Measurements from ENCODE around the gene DNAH10. TPM values are rescaled to one million over a fixed set of nuclear protein-coding genes. Genes with fewer than 3 reads are reported as not detected.

The DNAH10 gene
- total and polyA plus RNA-seq, 9 donors: 0.05 to 20.2 (median 0.72) TPM

- Histone ChIP-seq H3K9me3 (no peaks in the 10 kb centered on the region), H3K27me3 (no peaks in the 10 kb centered on the region)
- WGBS, 3 donors: 87% methylated on average over 10 of the region's 10 CpGs
These were observed 67.5 kb downstream of the DNAH10 start for GRCh38 chr12:123829561-123829960.

GRCh38 chr12:123830675-123831074, 68.6 kb downstream of the DNAH10 start:
- Histone ChIP-seq H3K27ac (no peak overlapping the region), H3K9me3 (no peaks in the 10 kb centered on the region), H3K36me3 (no peaks in the 10 kb centered on the region), H3K4me1 (ENCODE audit: insufficient read depth) (no peaks in the 10 kb centered on the region), H3K27me3 (no peaks in the 10 kb centered on the region), H3K4me3 (no peak overlapping the region)
- intact Hi-C loops (cut with DNase I): no loop called here
- no peak for DNase-seq
- TF ChIP-seq POLR2A (IDR thresholded peaks at IDR 0.05) (no peak), CTCF (IDR thresholded peaks at IDR 0.05) (no peak), EP300 (IDR thresholded peaks at IDR 0.05) (no peak)
- WGBS, 3 donors: 84 to 89% (median 88%) methylated on average over 2 of the region's 2 CpGs

More at GRCh38 chr12:123829561-123829960, 67.5 kb downstream of the DNAH10 start:
- TF ChIP-seq CTCF (IDR thresholded peaks at IDR 0.05): no peak
- no peak for TF ChIP-seq POLR2A (IDR thresholded peaks at IDR 0.05)
- TF ChIP-seq EP300 (IDR thresholded peaks at IDR 0.05): no peak
- H3K4me3 ChIP-seq: no peak overlapping the region
- intact Hi-C loops (cut with DNase I): no loop called here
- H3K36me3 ChIP-seq: no peaks in the 10 kb centered on the region
- DNase-seq: no peak
- no peak overlapping the region for H3K27ac ChIP-seq
- H3K4me1 ChIP-seq (ENCODE audit: insufficient read depth): no peaks in the 10 kb centered on the region

GRCh38 chr12:123832052-123832451, 70.0 kb downstream of the DNAH10 start:
- no peaks in the 10 kb centered on the region for H3K36me3 ChIP-seq
- no peak overlapping the region for H3K27ac ChIP-seq
- TF ChIP-seq EP300 (IDR thresholded peaks at IDR 0.05) (no peak), CTCF (IDR thresholded peaks at IDR 0.05) (no peak), POLR2A (IDR thresholded peaks at IDR 0.05) (no peak)
- no peaks in the 10 kb centered on the region for H3K9me3 ChIP-seq
- no peak for DNase-seq
- no peak overlapping the region for H3K4me3 ChIP-seq
- WGBS, 3 donors: 92 to 97% (median 96%) methylated on average over 5 of the region's 5 CpGs
- intact Hi-C loops (cut with DNase I): no loop called here
- H3K27me3 ChIP-seq: no peaks in the 10 kb centered on the region
- no peaks in the 10 kb centered on the region for H3K4me1 ChIP-seq (ENCODE audit: insufficient read depth)

GRCh38 chr12:123833830-123834229, 71.7 kb downstream of the DNAH10 start:
- H3K27ac ChIP-seq: no peak overlapping the region
- H3K4me3 ChIP-seq: no peak overlapping the region
- no peaks in the 10 kb centered on the region for H3K4me1 ChIP-seq (ENCODE audit: insufficient read depth)
- no peaks in the 10 kb centered on the region for H3K36me3 ChIP-seq
- no peaks in the 10 kb centered on the region for H3K9me3 ChIP-seq
- intact Hi-C loops (cut with DNase I): no loop called here
- DNase-seq: no peak
- TF ChIP-seq EP300 (IDR thresholded peaks at IDR 0.05) (no peak), CTCF (IDR thresholded peaks at IDR 0.05) (no peak), POLR2A (IDR thresholded peaks at IDR 0.05) (no peak)
- H3K27me3 ChIP-seq: no peaks in the 10 kb centered on the region

GRCh38 chr12:123834845-123835244, 72.7 kb downstream of the DNAH10 start:
- Histone ChIP-seq H3K4me3 (no peak overlapping the region), H3K36me3 (no peaks in the 10 kb centered on the region), H3K27ac (no peak overlapping the region), H3K4me1 (ENCODE audit: insufficient read depth) (no peaks in the 10 kb centered on the region), H3K27me3 (no peaks in the 10 kb centered on the region), H3K9me3 (no peaks in the 10 kb centered on the region)
- TF ChIP-seq EP300 (IDR thresholded peaks at IDR 0.05): no peak
- no peak for TF ChIP-seq POLR2A (IDR thresholded peaks at IDR 0.05)
- TF ChIP-seq CTCF (IDR thresholded peaks at IDR 0.05): no peak
- intact Hi-C loops (cut with DNase I): no loop called here
- 88 to 91% (median 90%) methylated on average over 5 of the region's 5 CpGs for WGBS, 3 donors
- no peak for DNase-seq
